HG02759 (cell line): Measurements from ENCODE around the gene IGSF21.

Source experiments
- ATAC-seq: cut with Tn5 transposase; IDR thresholded peaks from one replicate; pipeline ENCODE4 v1.9.1; 2021; ENCODE audit warnings: mild to moderate bottlenecking, moderate library complexity; ENCODE audit not compliant: unreplicated experiment

IGSF21 gene

GRCh38 chr1:18107369-18108298 is at the start of gene IGSF21:
IGSF21 (plus strand) TSS chr1:18107798; CDS start chr1:18108129, 331 bp downstream.
- no peak for ATAC-seq

- ATAC-seq, result no peak
Observed at GRCh38 chr1:18058206-18058921, 49.2 kb upstream of the IGSF21 start.

DNA sequence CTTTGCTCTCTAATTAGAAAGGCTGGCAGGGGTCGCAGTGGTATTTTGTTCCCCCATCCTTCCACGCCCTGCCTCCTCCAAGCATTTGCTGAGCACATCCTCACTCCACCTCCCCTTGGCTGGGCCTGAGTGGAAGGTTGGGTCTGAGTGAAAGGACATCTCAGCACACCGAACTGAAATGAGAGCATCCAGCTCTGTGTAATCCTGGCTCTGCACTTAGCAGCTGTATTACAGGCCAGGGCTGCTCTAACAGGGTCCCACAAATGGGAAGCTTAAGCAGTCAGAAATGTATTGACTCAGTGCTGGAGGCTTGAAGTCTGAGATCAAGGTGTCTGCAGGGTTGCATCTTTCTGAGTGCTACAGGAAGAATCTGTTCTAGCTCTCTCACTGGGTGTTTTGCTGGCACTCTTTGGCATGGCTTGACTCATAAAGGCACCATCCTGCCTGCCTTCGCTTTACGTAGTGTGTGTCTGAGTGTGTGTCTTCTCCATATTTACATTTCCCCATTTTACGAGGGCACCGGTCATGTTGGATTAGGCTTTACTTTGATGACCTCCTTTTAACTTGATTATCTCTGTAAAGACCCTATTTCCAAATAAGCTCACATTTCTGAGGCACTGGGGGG is 48.5 kb upstream of the IGSF21 start:
- ATAC-seq, result no peak

DNA sequence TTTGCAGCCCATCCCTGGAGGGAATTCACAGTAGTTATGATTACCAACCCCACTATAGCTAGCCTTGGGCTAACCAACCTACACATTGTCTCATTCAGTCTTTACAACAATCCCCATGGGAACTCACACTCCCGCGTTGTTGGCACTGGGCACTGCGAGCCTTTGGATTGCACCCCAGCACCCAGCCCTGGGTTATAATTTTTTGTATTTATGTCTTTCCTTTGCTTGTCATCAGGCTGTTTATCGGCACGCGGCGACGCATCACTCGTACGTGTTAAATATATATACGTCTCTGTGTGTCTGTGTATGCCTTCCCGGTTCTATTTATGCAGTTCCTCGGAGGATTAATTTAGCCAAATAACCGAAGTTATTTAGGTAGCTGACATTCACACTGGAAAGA is 47.2 kb upstream of the IGSF21 start:
- ATAC-seq, result no peak

GRCh38 chr1:18062185-18062584 is 45.4 kb upstream of the IGSF21 start:
- no peak for ATAC-seq

DNA sequence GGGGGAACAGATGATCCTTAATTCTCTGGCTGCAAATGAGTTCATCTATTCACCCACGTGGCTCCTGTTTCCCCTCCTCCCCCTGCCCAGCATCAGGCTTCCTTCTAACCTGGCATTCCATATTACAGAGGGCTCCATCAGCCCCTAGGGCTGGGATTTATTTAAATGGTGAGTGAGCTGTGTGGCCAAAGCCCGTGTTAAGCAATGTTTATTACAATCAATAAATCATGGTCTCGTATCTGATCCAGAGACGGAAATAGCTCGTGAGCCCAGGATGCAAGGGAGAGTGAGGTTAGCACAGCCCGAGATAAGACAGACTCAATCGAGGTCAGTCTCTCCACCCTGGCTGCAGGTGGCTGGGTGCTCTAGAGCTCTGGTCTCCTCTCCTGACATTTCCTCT is 43.1 kb upstream of the IGSF21 start:
- ATAC-seq, result no peak

- no peak for ATAC-seq
Observed at GRCh38 chr1:18066576-18066975, 41.0 kb upstream of the IGSF21 start.

DNA sequence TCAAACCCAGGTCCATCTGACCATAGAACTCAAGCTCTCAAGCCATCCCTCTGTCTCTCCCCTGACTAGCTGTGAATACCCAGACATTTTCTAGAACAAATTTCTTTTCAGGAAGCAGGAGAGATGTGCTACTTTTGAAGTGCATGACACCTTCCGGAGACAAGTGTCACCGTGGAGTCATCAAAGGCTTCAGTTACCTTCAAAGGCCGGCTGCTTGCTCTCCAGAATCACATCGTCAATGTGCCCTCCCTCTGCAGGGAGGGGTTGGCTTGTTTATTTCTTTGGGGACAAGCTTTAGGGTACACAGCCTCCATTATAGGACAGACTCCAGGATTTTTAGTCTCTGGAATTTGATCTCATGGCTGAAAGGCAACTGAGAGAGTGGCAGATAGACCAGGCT is 37.7 kb upstream of the IGSF21 start:
- no peak for ATAC-seq

- ATAC-seq, result no peak
Observed at GRCh38 chr1:18072066-18072465, 35.5 kb upstream of the IGSF21 start.

- ATAC-seq, result no peak
Observed at GRCh38 chr1:18073066-18073642, 34.4 kb upstream of the IGSF21 start.

GRCh38 chr1:18077657-18078215 is 29.9 kb upstream of the IGSF21 start:
- ATAC-seq, result no peak

DNA sequence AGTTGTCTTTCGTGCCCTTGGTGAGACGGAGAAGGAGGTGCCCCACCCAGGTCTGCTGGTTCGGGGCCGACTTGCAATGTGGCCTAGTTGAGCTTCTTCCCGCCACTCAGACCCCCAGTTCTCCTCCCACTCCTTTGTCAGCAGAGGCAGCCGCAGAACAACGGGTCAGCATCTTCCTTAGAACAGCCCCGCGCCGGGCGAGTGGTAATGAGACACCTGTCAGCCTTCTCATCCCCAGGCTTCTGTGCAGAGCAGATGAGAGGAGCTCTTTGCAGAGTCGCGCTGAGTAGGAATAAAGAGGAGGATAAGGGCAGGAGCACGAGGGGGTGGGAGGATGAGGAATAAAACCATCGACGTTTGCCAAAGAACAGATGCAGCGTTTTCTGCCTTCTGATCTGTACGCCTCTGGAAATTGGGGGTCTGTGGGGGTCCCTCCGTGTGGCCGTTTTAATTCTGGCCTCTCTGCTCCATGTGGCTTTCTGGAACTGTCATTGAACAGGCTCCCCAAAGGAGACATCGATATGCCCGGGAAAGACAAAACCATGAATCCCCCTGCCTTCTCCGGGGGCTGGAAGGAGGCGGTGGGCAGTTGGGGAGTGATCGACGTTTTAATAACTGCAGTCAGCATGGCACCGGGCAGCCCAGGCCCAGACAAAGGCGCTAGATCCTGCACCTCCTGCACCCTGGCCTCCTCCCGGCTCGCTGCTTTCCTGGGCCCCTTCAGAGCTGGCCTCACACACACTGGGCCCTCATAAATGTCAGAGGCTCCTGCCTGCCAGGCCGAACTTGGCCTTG is 27.5 kb upstream of the IGSF21 start:
- no peak for ATAC-seq

- ATAC-seq, result no peak
Observed at GRCh38 chr1:18085387-18086074, 22.1 kb upstream of the IGSF21 start.

GRCh38 chr1:18088077-18088594 is 19.5 kb upstream of the IGSF21 start:
- no peak for ATAC-seq

- no peak for ATAC-seq
Observed at GRCh38 chr1:18089488-18089887, 18.1 kb upstream of the IGSF21 start.

- ATAC-seq, result no peak
Observed at GRCh38 chr1:18090636-18091035, 17.0 kb upstream of the IGSF21 start.

GRCh38 chr1:18091660-18092446 is 15.7 kb upstream of the IGSF21 start:
- no peak for ATAC-seq

GRCh38 chr1:18093193-18093592 is 14.4 kb upstream of the IGSF21 start:
- ATAC-seq, result no peak

- no peak for ATAC-seq
Observed at GRCh38 chr1:18093646-18094045, 14.0 kb upstream of the IGSF21 start.
